Upper lobe of left lung (tissue), 6 donors: ENCODE results near the gene AMACR. TPM values are rescaled to one million over a fixed set of nuclear protein-coding genes. Genes with fewer than 3 reads are reported as not detected.

ENCODE experiments used
- ATAC-seq, 2 donors: fragments of 200-7000 bp; cut with Tn5 transposase; one replicate each; pipeline ENCODE4 v1.9.1; 2022; ENCODE audit warnings: mild to moderate bottlenecking in 2 of 2, moderate library complexity in 2 of 2; ENCODE audit not compliant: low FRiP score in 2 of 2
- DNase-seq, 2 donors: peaks; one replicate each; pipeline ENCODE4 v3.0.0-alpha.2; 2019 to 2020
- H3K27ac ChIP-seq, 4 donors: fragments of 200-600 bp; sonication (generic); one replicate each; pipeline ENCODE4 v1.5.1; 2016 to 2019
- H3K27me3 ChIP-seq, 4 donors: fragments of 200-600 bp; sonication (generic); one replicate each; pipeline ENCODE4 v1.5.1; 2017 to 2019
- H3K36me3 ChIP-seq, 4 donors: fragments of 200-600 bp; sonication (generic); one replicate each; pipeline ENCODE4 v1.5.1; 2016 to 2019
- H3K4me1 ChIP-seq, 4 donors: fragments of 200-600 bp; sonication (generic); one replicate each; pipeline ENCODE4 v1.5.1; 2018 to 2019
- H3K4me3 ChIP-seq, 4 donors: fragments of 200-600 bp; sonication (generic); one replicate each; pipeline ENCODE4 v1.5.1; 2017 to 2019; ENCODE audit warnings: mild to moderate bottlenecking in 2 of 4, moderate library complexity in 1 of 4
- H3K9me3 ChIP-seq, 4 donors: fragments of 200-600 bp; sonication (generic); one replicate each; pipeline ENCODE4 v1.5.1; 2018 to 2019
- CTCF ChIP-seq, 6 experiments: fragments of 450-650 bp in 4 of 6; fragments of 200-600 bp in 2 of 6; sonication (generic) in 2 of 6; IDR thresholded peaks; one replicate each; pipeline ENCODE4 v1.5.1; 2016 to 2019; ENCODE audit warnings: antibody characterized with exemption in 6 of 6
- EP300 ChIP-seq, 4 donors: sonication (generic); formaldehyde crosslinking; IDR thresholded peaks; one replicate each; pipeline ENCODE4 v1.5.1; 2017; ENCODE audit warnings: antibody characterized with exemption in 4 of 4, control low read depth in 2 of 4
- POLR2A ChIP-seq, 4 donors: fragments of 450-650 bp; IDR thresholded peaks; one replicate each; pipeline ENCODE4 v1.5.1; 2016 to 2017; ENCODE audit warnings: antibody characterized with exemption in 4 of 4, mild to moderate bottlenecking in 2 of 4
- POLR2AphosphoS5 ChIP-seq, 2 donors: sonication (generic); formaldehyde crosslinking; IDR thresholded peaks; one replicate each; pipeline ENCODE4 v1.5.1; 2017; ENCODE audit warnings: antibody characterized with exemption in 2 of 2
- WGBS, 2 donors: methylation state at CpG; one replicate each; pipeline ENCODE4 v1.1.5; 2017 to 2018; 5-methylcytosine and 5-hydroxymethylcytosine counted together
- total RNA-seq, 6 donors: library from RNA; depleted of rRNA in 4 of 6; stranded (reverse); fragments of >200 nt in 4 of 6; gene quantifications; one replicate each; pipeline versions ENCODE4 v1.1.0 to v1.2.1, GENCODE V29; 2016 to 2021
- donor health status: DM: no; HTN: no; CAD: no; lungs with moderate emphysema.
- donor health status: DM: no; HTN: yes; CAD: no; lungs with severe emphysema.

AMACR gene
- total RNA-seq, 6 donors from 2014 or later: 7.3 to 18.7 (median 11.6) TPM

- no peak for ATAC-seq
- WGBS, 2 donors: 64% methylated on average over 2 of the region's 2 CpGs
- Histone ChIP-seq H3K27me3 (no peaks in the 10 kb centered on the region), H3K36me3 (no peaks in the 10 kb centered on the region), H3K27ac (no peak overlapping the region), H3K4me3 (no peak overlapping the region), H3K4me1 (peaks cover 0 to 2% (median 0%) of the 10 kb centered on the region in 4 donors), H3K9me3 (no peaks in the 10 kb centered on the region)
- no peak for DNase-seq
- TF ChIP-seq POLR2AphosphoS5 (IDR thresholded peaks at IDR 0.05) (no peak), EP300 (IDR thresholded peaks at IDR 0.05) (no peak), POLR2A (IDR thresholded peaks at IDR 0.05) (no peak), CTCF (IDR thresholded peaks at IDR 0.05) (no peak)
These were observed 34.6 kb downstream of the AMACR start for GRCh38 chr5:33973271-33973670.

GRCh38 chr5:33969572-33970452 lies 38.0 kb downstream of the AMACR start:
- peak; percentile 56 to 70 for ATAC-seq
- no peak for DNase-seq

GRCh38 chr5:33968211-33969005 lies 39.4 kb downstream of the AMACR start:
- no peaks in the 10 kb centered on the region for H3K36me3 ChIP-seq
- no peak overlapping the region for H3K27ac ChIP-seq
- WGBS, 2 donors: 72 to 79% methylated on average over 3 of the region's 3 CpGs
- H3K4me1 ChIP-seq: no peaks in the 10 kb centered on the region
- no peaks in the 10 kb centered on the region for H3K27me3 ChIP-seq
- no peak for TF ChIP-seq CTCF (IDR thresholded peaks at IDR 0.05)
- no peak for TF ChIP-seq POLR2AphosphoS5 (IDR thresholded peaks at IDR 0.05)
- TF ChIP-seq POLR2A (IDR thresholded peaks at IDR 0.05): no peak
- TF ChIP-seq EP300 (IDR thresholded peaks at IDR 0.05): no peak
- H3K4me3 ChIP-seq: no peak overlapping the region
- ATAC-seq (no peak), DNase-seq (no peak)
- H3K9me3 ChIP-seq: no peaks in the 10 kb centered on the region

More at GRCh38 chr5:33969572-33970452, 38.0 kb downstream of the AMACR start:
- Histone ChIP-seq H3K9me3 (no peaks in the 10 kb centered on the region), H3K4me3 (no peak overlapping the region), H3K36me3 (no peaks in the 10 kb centered on the region), H3K27ac (no peak overlapping the region), H3K27me3 (no peaks in the 10 kb centered on the region), H3K4me1 (no peaks in the 10 kb centered on the region)
- WGBS, 2 donors: 60 to 75% methylated on average over 7 to 10 of the region's 10 CpGs
- TF ChIP-seq EP300 (IDR thresholded peaks at IDR 0.05) (no peak), POLR2A (IDR thresholded peaks at IDR 0.05) (no peak), CTCF (IDR thresholded peaks at IDR 0.05) (peak; percentile 13 to 55 (median 42)), POLR2AphosphoS5 (IDR thresholded peaks at IDR 0.05) (no peak)

GRCh38 chr5:33966805-33967204 lies 41.0 kb downstream of the AMACR start:
- WGBS, 2 donors: 55 to 72% methylated on average over 2 of the region's 2 CpGs
- no peak for DNase-seq
- no peak overlapping the region for H3K4me3 ChIP-seq
- H3K9me3 ChIP-seq: no peaks in the 10 kb centered on the region
- TF ChIP-seq POLR2AphosphoS5 (IDR thresholded peaks at IDR 0.05) (no peak), CTCF (IDR thresholded peaks at IDR 0.05) (no peak)
- H3K27ac ChIP-seq: no peak overlapping the region
- H3K27me3 ChIP-seq: no peaks in the 10 kb centered on the region
- ATAC-seq: no peak
- H3K4me1 ChIP-seq: no peaks in the 10 kb centered on the region
- H3K36me3 ChIP-seq: no peaks in the 10 kb centered on the region
